Measurements from ENCODE around the gene NGLY1.

- TF ChIP-seq CTCF (IDR thresholded peaks at IDR 0.05) = no peak
- no peak for TF ChIP-seq POLR2AphosphoS5 (IDR thresholded peaks at IDR 0.05)
Observed at GRCh38 chr3:25723802-25724201, 59.4 kb downstream of the NGLY1 start.

Data from upper lobe of left lung (tissue), 4 donors.